HEK293T (cell line): ENCODE measurements around the gene TMED3.

ENCODE experiments used
- BHLHE40 ChIP-seq: fragments of 450-650 bp; IDR thresholded peaks from 2 replicates; pipeline ENCODE4 v1.6.1; 2016; ENCODE audit warnings: mild to moderate bottlenecking, moderate library complexity, borderline replicate concordance
- ELF4 ChIP-seq: fragments of 450-650 bp; IDR thresholded peaks from 2 replicates; pipeline ENCODE4 v1.6.1; 2017; ENCODE audit warnings: antibody characterized with exemption
- FOXA1 ChIP-seq: fragments of 450-650 bp; IDR thresholded peaks from 2 replicates; pipeline ENCODE4 v1.6.1; 2016; ENCODE audit warnings: mild to moderate bottlenecking
- FOXM1 ChIP-seq: fragments of 450-650 bp; IDR thresholded peaks from 2 replicates; pipeline ENCODE4 v1.6.1; 2017; ENCODE audit warnings: mild to moderate bottlenecking, borderline replicate concordance
- HDGF ChIP-seq: fragments of 450-650 bp; IDR thresholded peaks from 2 replicates; pipeline ENCODE4 v1.6.1; 2017; ENCODE audit warnings: antibody characterized with exemption, borderline replicate concordance
- LEF1 ChIP-seq: fragments of 450-650 bp; IDR thresholded peaks from 2 replicates; pipeline ENCODE4 v1.6.1; 2017; ENCODE audit warnings: mild to moderate bottlenecking, borderline replicate concordance
- PKNOX1 ChIP-seq: fragments of 450-650 bp; IDR thresholded peaks from 2 replicates; pipeline ENCODE4 v1.6.1; 2016
- TARDBP ChIP-seq: fragments of 450-650 bp; IDR thresholded peaks from 2 replicates; pipeline ENCODE4 v1.6.1; 2016
- ZNF384 ChIP-seq: fragments of 450-650 bp; IDR thresholded peaks from 2 replicates; pipeline ENCODE4 v1.6.1; 2016

DNA sequence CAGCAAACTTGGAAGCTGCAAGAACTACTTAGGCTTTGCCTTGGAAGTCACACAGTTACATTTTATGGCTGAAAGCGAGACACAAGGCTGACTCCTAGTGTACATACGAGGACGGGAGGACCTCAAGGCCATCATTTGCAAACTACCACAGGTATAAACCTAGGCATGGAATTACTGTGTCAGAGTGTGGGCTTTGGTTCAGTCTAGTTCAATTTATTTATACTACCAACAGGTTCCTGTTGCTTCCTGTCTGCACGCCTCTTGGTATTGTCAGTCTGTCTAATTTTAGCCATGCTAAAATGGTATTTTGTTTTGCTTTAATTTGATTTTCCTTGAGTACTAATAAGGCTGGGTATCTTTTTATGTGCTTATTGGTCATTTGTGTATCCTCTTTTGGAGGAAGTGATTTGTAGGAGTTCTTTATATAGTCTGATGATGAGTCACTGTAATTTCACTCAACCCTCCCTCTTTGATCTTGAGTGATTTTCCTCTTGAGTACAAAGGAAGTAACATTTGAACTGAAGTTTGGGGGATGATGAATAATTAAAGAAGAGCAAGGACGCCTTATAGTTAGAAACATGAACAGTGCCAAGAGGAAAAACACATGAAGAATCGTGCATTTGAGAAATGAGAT lies 20.2 kb upstream of the TMED3 start:
- no peak for TF ChIP-seq HDGF
- TF ChIP-seq FOXA1: no peak
- TF ChIP-seq TARDBP: no peak
- TF ChIP-seq ELF4: no peak
- no peak for TF ChIP-seq LEF1
- no peak for TF ChIP-seq BHLHE40
- no peak for TF ChIP-seq ZNF384
- TF ChIP-seq FOXM1: no peak
- TF ChIP-seq PKNOX1: no peak
